GM18511 (cell line): ENCODE data around the gene CDK11A.
"Not testable (repeated sequence)": the region's sequence is repeated elsewhere in the genome, so short reads cannot be mapped to it uniquely, and the experiment has no call there.

Experiments used
- ATAC-seq: cut with Tn5 transposase; IDR thresholded peaks from one replicate; pipeline ENCODE4 v1.9.1; 2021; ENCODE audit warnings: mild to moderate bottlenecking, moderate library complexity; ENCODE audit not compliant: unreplicated experiment

CDK11A gene

DNA sequence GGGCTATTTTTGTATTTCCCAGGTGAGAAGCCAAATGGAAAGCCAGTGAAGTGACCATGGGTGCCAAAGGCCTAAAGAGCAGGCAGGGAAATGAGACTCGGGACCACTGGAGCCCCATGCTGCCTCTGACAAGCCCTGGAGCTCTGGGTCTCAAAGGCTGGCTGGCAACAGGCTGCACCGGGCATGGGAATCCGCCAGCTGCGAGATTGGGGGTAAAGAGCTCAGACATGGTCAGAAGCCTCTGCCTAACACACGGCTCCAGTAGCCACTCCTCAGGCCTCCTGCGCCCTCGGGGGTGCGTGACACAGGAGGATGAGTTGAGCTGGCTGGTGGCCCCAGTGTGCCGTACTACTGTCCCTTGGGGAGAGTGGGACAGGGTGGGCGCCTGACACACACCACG lies 59.8 kb downstream of the CDK11A start:
- not testable (repeated sequence) for ATAC-seq

DNA sequence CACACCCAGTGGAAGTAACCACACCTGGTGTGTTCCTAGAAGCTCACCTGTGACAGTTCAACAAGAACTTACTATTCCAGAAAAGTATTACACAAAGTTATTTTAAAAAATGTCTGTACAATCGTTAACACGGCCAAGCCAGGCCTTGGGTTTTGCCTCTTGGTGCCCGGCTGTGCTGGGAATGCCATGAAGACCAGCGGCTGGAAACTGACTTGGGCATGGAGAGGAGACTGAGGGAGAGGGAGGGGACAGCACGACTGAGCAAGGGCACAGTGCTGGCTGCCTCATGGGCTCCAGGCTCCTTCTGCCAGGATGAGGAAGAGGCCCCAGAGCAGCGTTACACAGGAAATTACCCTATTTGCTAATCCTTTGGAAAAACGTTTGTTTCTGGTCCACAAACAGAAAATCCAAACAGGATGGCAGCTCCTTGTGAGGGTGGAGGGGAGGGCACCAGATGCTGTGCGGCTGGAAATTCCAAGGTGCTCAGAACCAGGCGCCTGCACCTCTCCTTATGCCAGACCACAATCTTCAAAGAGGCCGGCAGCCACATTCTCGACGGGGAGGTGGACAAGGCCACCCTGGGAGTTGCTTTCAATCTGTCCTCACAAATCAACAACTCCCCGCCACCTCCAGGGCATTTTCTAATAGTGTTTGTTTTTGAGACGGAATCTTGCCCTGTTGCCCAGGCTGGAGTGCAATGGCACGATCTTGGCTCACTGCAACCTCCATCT lies 61.2 kb downstream of the CDK11A start:
- not testable (repeated sequence) for ATAC-seq

DNA sequence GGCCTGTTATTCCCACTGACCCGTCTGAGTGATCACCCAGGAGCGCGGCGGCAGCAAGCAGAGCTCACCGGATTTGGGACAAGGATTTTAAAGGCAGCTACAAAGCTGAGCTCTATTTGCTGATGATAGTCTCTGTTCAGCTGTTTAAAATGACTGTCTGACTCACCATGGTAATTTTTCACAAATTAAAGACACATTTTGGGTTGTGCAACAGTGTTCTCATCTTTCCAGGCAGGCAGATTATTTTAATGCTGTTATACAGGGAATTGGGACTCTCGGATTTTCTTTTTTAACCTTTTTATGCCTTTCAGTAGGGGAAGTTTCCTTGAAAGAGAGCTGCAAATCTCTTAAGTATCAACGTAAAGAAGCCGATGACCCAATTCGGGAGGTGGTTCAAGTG lies 61.8 kb downstream of the CDK11A start:
- not testable (repeated sequence) for ATAC-seq

DNA sequence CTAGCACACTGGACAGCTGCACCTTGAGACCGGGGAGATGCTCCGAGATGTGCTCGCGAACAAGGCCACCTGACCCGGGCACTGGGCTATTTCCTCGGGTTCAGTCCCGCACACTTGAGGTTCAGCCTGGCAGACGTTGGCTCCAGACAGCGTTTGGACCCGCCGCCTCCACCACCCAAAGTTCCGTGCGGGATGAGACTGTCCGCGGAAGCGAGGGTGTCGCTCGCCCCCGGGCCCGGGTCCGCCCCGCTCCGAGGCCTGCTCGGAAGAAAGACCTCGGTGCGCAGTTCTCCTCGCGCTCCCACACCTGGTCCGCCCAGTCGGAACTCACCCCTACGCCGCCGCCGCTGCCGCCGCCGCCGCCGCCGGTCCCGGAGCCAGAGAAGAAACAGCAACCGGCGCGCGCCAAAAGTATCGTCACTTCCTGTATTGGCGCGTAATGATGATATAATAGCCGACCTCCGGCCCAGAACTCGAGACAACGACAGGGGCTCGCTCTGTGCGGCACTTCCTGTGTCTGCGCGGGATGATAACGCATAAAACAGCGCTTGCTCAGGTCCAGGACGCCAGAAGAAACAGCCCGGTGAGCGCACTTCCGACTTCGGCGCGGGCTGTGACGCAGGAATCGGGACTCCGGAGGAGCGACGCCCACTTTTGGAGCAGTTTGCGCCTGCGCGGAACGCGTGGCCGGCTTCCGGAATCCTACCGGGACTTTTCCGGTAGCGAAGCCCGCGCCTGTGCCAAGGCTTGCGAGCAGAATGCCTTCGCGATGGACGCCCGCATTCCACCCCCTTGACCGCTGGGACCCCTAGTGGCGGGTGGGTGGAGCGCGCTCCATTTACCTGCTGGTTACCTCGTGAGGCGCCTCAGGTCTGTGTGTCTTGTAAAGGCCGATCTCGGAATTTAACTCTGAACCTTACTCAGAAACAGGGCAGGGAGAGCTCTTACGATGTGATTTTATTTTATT lies 65.3 kb downstream of the CDK11A start, which contains the start of gene CDK11B:
TSS of gene CDK11B (minus strand) at position 422 of the 967 bp plus-strand sequence. CDS start 1,519 bp downstream, outside the sequence.
- peak; percentile 91 for ATAC-seq
